HG03039 (cell line): ENCODE results near the gene SIMC1.

ENCODE experiments used
- ATAC-seq: cut with Tn5 transposase; IDR thresholded peaks from one replicate; pipeline ENCODE4 v1.9.1; 2021; ENCODE audit warnings: mild to moderate bottlenecking, moderate library complexity; ENCODE audit not compliant: unreplicated experiment

SIMC1 gene

GRCh38 chr5:176361437-176362232 lies 123.4 kb downstream of the SIMC1 start, which contains the start of gene KIAA1191:
Gene KIAA1191 (minus strand): TSS chr5:176361764. CDS start chr5:176359508, 2,256 bp downstream.
- peak; percentile 85 for ATAC-seq

GRCh38 chr5:176362233-176362490 lies 123.9 kb downstream of the SIMC1 start:
- ATAC-seq, result no peak

GRCh38 chr5:176364765-176365350 lies 126.6 kb downstream of the SIMC1 start:
- no peak for ATAC-seq

- peak; percentile 35 for ATAC-seq
Observed at GRCh38 chr5:176365351-176366231, 127.4 kb downstream of the SIMC1 start, which contains the start of gene ARL10. Gene ARL10 (plus strand): TSS chr5:176365487. CDS start chr5:176365564, 77 bp downstream.

- ATAC-seq, result no peak
Observed at GRCh38 chr5:176366232-176366894, 128.1 kb downstream of the SIMC1 start.

GRCh38 chr5:176368726-176369125 lies 130.5 kb downstream of the SIMC1 start:
- ATAC-seq, result no peak

- no peak for ATAC-seq
Observed at GRCh38 chr5:176369934-176370711, 131.9 kb downstream of the SIMC1 start.

GRCh38 chr5:176371621-176372539 lies 133.7 kb downstream of the SIMC1 start:
- ATAC-seq, result no peak

- ATAC-seq, result no peak
Observed at GRCh38 chr5:176373100-176373818, 135.0 kb downstream of the SIMC1 start.

GRCh38 chr5:176379881-176380280 lies 141.7 kb downstream of the SIMC1 start:
- no peak for ATAC-seq

- no peak for ATAC-seq
Observed at GRCh38 chr5:176381423-176381822, 143.2 kb downstream of the SIMC1 start.

- no peak for ATAC-seq
Observed at GRCh38 chr5:176381979-176382378, 143.8 kb downstream of the SIMC1 start.

GRCh38 chr5:176382721-176383120 lies 144.5 kb downstream of the SIMC1 start:
- ATAC-seq, result no peak

- ATAC-seq, result no peak
Observed at GRCh38 chr5:176383248-176383905, 145.2 kb downstream of the SIMC1 start.

- ATAC-seq, result no peak
Observed at GRCh38 chr5:176383961-176384360, 145.7 kb downstream of the SIMC1 start.

GRCh38 chr5:176384366-176384930 lies 146.2 kb downstream of the SIMC1 start:
- no peak for ATAC-seq

GRCh38 chr5:176384991-176385390 lies 146.8 kb downstream of the SIMC1 start:
- no peak for ATAC-seq

GRCh38 chr5:176386491-176386890 lies 148.3 kb downstream of the SIMC1 start:
- ATAC-seq, result no peak
